Keratinocyte (primary cell): ENCODE data around the gene NDP. TPM values are rescaled to one million over a fixed set of nuclear protein-coding genes. Genes with fewer than 3 reads are reported as not detected.

ENCODE experiments used
- DNase-seq: peaks from one replicate; pipeline ENCODE4 v3.0.0-alpha.2; 2011; ENCODE audit warnings: low read depth, missing footprints, low spot score
- FAIRE-seq: peaks from 2 replicates; lab custom pipeline; 2011; peaks lifted over from hg19 to GRCh38; lab: Jason Lieb, UNC
- H2AFZ ChIP-seq: 2 replicates; pipeline ENCODE4 v1.6.0; 2012; ENCODE audit warnings: low read length, control low read depth, inconsistent platforms; ENCODE audit not compliant: control insufficient read depth
- H3K27ac ChIP-seq: 2 replicates; pipeline ENCODE4 v1.5.1; 2011; ENCODE audit warnings: low read length; ENCODE audit not compliant: control insufficient read depth, insufficient read depth
- H3K27me3 ChIP-seq: 3 replicates; pipeline ENCODE4 v1.6.0; 2011; ENCODE audit warnings: low read length; ENCODE audit not compliant: control insufficient read depth, insufficient read depth; ENCODE audit errors: extremely low read depth
- H3K36me3 ChIP-seq, 2 experiments: 2 replicates in 1 of 2; 3 replicates in 1 of 2; pipeline ENCODE4 v1.5.1; 2011; ENCODE audit warnings: low read length in 2 of 2, mild to moderate bottlenecking in 1 of 2; ENCODE audit not compliant: control insufficient read depth in 2 of 2, insufficient read depth in 2 of 2; ENCODE audit errors: extremely low read depth in 1 of 2
- H3K4me1 ChIP-seq: 3 replicates; pipeline ENCODE4 v1.5.1; 2011; ENCODE audit warnings: low read length; ENCODE audit not compliant: control insufficient read depth, insufficient read depth; ENCODE audit errors: extremely low read depth
- H3K4me2 ChIP-seq: 3 replicates; pipeline ENCODE4 v1.6.0; 2011; ENCODE audit warnings: low read depth, low read length; ENCODE audit not compliant: control insufficient read depth, insufficient read depth; ENCODE audit errors: extremely low read depth
- H3K4me3 ChIP-seq, 3 experiments: fragments of 200-600 bp in 1 of 3; sonication (generic) in 1 of 3; 2 replicates in 2 of 3; 3 replicates in 1 of 3; pipeline ENCODE4 v1.5.1; 2011 to 2016; ENCODE audit warnings: low read length in 3 of 3, mild to moderate bottlenecking in 3 of 3, control low read depth in 2 of 3, inconsistent platforms in 1 of 3, low read depth in 1 of 3, mixed read lengths in 1 of 3, mixed run types in 1 of 3, moderate library complexity in 1 of 3; ENCODE audit not compliant: control insufficient read depth in 2 of 3, insufficient read depth in 2 of 3; ENCODE audit errors: extremely low read depth in 1 of 3
- H3K79me2 ChIP-seq: 2 replicates; pipeline ENCODE4 v1.6.0; 2012; ENCODE audit warnings: low read length; ENCODE audit not compliant: control insufficient read depth, insufficient read depth
- H3K9ac ChIP-seq: 3 replicates; pipeline ENCODE4 v1.6.0; 2011; ENCODE audit warnings: low read length; ENCODE audit not compliant: control insufficient read depth, insufficient read depth; ENCODE audit errors: extremely low read depth
- H3K9me1 ChIP-seq: 3 replicates; pipeline ENCODE4 v1.6.0; 2011; ENCODE audit warnings: low read length; ENCODE audit not compliant: control insufficient read depth, insufficient read depth; ENCODE audit errors: extremely low read depth
- H3K9me3 ChIP-seq: 2 replicates; pipeline ENCODE4 v1.5.1; 2012; ENCODE audit warnings: low read depth, low read length; ENCODE audit not compliant: control insufficient read depth
- H4K20me1 ChIP-seq: 3 replicates; pipeline ENCODE4 v1.6.0; 2011; ENCODE audit warnings: low read length; ENCODE audit not compliant: control insufficient read depth, insufficient read depth; ENCODE audit errors: extremely low read depth
- EZH2 ChIP-seq: IDR thresholded peaks from one replicate; pipeline ENCODE4 v1.6.1; 2012; ENCODE audit warnings: inconsistent platforms, mild to moderate bottlenecking, low read length, moderate library complexity
- dilution Hi-C: fragments of 300-500 bp; cut with MboI; formaldehyde crosslinking; loops from one replicate; pipeline ENCODE4 v1.7.0; 2020; ENCODE audit warnings: low sequenced_read_pairs; ENCODE audit not compliant: extremely low pct_ligation_motif_present
- polyA plus RNA-seq, 5 experiments: library from polyadenylated mRNA; depleted of rRNA in 3 of 5; stranded (reverse) in 3 of 5; stranded (forward) in 1 of 5; unstranded in 1 of 5; fragments of >200 nt; gene quantifications; 1 replicate in 1 of 5; 2 replicates in 3 of 5; 3 replicates in 1 of 5; pipeline versions ENCODE4 v1.2.1 to v1.2.3, GENCODE V29; 2011 to 2012; ENCODE audit warnings: missing spikeins in 2 of 5, low read depth in 1 of 5, low replicate concordance in 1 of 5
- TF ChIP-seq, protein P1 (sequence below), 3 experiments: IDR thresholded peaks in 1 of 3; conservative IDR thresholded peaks in 1 of 3; optimal IDR thresholded peaks in 1 of 3; 2 replicates in 2 of 3; 3 replicates in 1 of 3; pipeline versions ENCODE3 to v1.5.1; 2011; ENCODE audit warnings: low read length in 3 of 3, mild to moderate bottlenecking in 3 of 3, moderate library complexity in 2 of 3, control low read depth in 1 of 3, inconsistent platforms in 1 of 3; ENCODE audit not compliant: insufficient read depth in 2 of 3; ENCODE audit errors: extremely low read depth in 1 of 3

NDP gene
- polyA plus RNA-seq, 1 donor (not counting 4 experiments of a cell fraction or from before 2014, with no cell fraction given) = not detected

- DNase-seq = no peak
- H3K4me1 ChIP-seq = no peaks in the 10 kb centered on the region
- H3K9me1 ChIP-seq = no peaks in the 10 kb centered on the region
- no peaks in the 10 kb centered on the region for H3K36me3 ChIP-seq
- dilution Hi-C loops = no loop called here
- H2AFZ ChIP-seq = no peak overlapping the region
- H3K27ac ChIP-seq = no peak overlapping the region
- no peaks in the 10 kb centered on the region for H3K27me3 ChIP-seq
- no peak for TF ChIP-seq EZH2
- TF ChIP-seq, protein P1, sequence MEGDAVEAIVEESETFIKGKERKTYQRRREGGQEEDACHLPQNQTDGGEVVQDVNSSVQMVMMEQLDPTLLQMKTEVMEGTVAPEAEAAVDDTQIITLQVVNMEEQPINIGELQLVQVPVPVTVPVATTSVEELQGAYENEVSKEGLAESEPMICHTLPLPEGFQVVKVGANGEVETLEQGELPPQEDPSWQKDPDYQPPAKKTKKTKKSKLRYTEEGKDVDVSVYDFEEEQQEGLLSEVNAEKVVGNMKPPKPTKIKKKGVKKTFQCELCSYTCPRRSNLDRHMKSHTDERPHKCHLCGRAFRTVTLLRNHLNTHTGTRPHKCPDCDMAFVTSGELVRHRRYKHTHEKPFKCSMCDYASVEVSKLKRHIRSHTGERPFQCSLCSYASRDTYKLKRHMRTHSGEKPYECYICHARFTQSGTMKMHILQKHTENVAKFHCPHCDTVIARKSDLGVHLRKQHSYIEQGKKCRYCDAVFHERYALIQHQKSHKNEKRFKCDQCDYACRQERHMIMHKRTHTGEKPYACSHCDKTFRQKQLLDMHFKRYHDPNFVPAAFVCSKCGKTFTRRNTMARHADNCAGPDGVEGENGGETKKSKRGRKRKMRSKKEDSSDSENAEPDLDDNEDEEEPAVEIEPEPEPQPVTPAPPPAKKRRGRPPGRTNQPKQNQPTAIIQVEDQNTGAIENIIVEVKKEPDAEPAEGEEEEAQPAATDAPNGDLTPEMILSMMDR (optimal IDR thresholded peaks at IDR 0.05 in 1 of 3, IDR thresholded peaks at IDR 0.05 in 1 of 3, conservative IDR thresholded peaks at IDR 0.05 in 1 of 3; ENCODE audit: extremely low read depth in 1 of 3, insufficient read depth in 2 of 3, low read length in 3 of 3) = no peak
- no peak overlapping the region for H3K9ac ChIP-seq
- H3K4me2 ChIP-seq = no peak overlapping the region
- H4K20me1 ChIP-seq = no peaks in the 10 kb centered on the region
- no peak for FAIRE-seq
- H3K9me3 ChIP-seq = no peaks in the 10 kb centered on the region
- no peaks in the 10 kb centered on the region for H3K79me2 ChIP-seq
- no peak overlapping the region for H3K4me3 ChIP-seq
These were observed 47.5 kb upstream of the NDP start for GRCh38 chrX:44020693-44021092.

GRCh38 chrX:44019911-44020310, 46.7 kb upstream of the NDP start:
- no peaks in the 10 kb centered on the region for H3K9me1 ChIP-seq
- no peak overlapping the region for H3K4me2 ChIP-seq
- DNase-seq (no peak), FAIRE-seq (no peak)
- no peak overlapping the region for H3K4me3 ChIP-seq
- dilution Hi-C loops = no loop called here
- no peak overlapping the region for H3K27ac ChIP-seq
- H3K4me1 ChIP-seq = no peaks in the 10 kb centered on the region
- no peaks in the 10 kb centered on the region for H4K20me1 ChIP-seq
- no peaks in the 10 kb centered on the region for H3K79me2 ChIP-seq
- H3K9me3 ChIP-seq = no peaks in the 10 kb centered on the region
- H3K27me3 ChIP-seq = no peaks in the 10 kb centered on the region
- no peak overlapping the region for H3K9ac ChIP-seq
- TF ChIP-seq, protein P1 (optimal IDR thresholded peaks at IDR 0.05 in 1 of 3, IDR thresholded peaks at IDR 0.05 in 1 of 3, conservative IDR thresholded peaks at IDR 0.05 in 1 of 3; ENCODE audit: extremely low read depth in 1 of 3, insufficient read depth in 2 of 3, low read length in 3 of 3) = no peak
- TF ChIP-seq EZH2 = no peak
- no peak overlapping the region for H2AFZ ChIP-seq
- H3K36me3 ChIP-seq = no peaks in the 10 kb centered on the region
